Neural cell (in vitro differentiated cells): ENCODE measurements around the gene PIP5K1B. TPM values are rescaled to one million over a fixed set of nuclear protein-coding genes. Genes with fewer than 3 reads are reported as not detected.

Experiments
- H2AFZ ChIP-seq: fragments of 200-600, 300-800 bp; sonication (generic), shearing (Covaris generic); 2 replicates; pipeline ENCODE4 v1.6.0; 2014; ENCODE audit warnings: low read depth, mild to moderate bottlenecking, antibody characterized with exemption, low read length, moderate library complexity
- H3F3A ChIP-seq: fragments of 200-600 bp; shearing (Covaris generic); 2 replicates; pipeline ENCODE4 v1.6.1; 2016; ENCODE audit warnings: mild to moderate bottlenecking, moderate library complexity, mixed read lengths, antibody characterized with exemption, low read length; ENCODE audit not compliant: insufficient read depth, poor library complexity, severe bottlenecking
- H3K27ac ChIP-seq: fragments of 200-600, 300-800 bp; sonication (generic), shearing (Covaris generic); 2 replicates; pipeline ENCODE4 v1.5.1; 2014; ENCODE audit warnings: mild to moderate bottlenecking, low read length, moderate library complexity
- H3K27me3 ChIP-seq: fragments of 300-800, 200-600 bp; sonication (generic), shearing (Covaris generic); 2 replicates; pipeline ENCODE4 v1.6.0; 2014; ENCODE audit warnings: mild to moderate bottlenecking, low read depth, low read length, moderate library complexity; ENCODE audit not compliant: insufficient read depth
- H3K36me3 ChIP-seq: fragments of 300-800, 200-600 bp; sonication (generic), shearing (Covaris generic); 2 replicates; pipeline ENCODE4 v1.5.1; 2014; ENCODE audit warnings: mild to moderate bottlenecking, antibody characterized with exemption, low read length, moderate library complexity; ENCODE audit not compliant: insufficient read depth
- H3K4me2 ChIP-seq: fragments of 300-800, 200-600 bp; sonication (generic), shearing (Covaris generic); 2 replicates; pipeline ENCODE4 v1.6.0; 2014; ENCODE audit warnings: mild to moderate bottlenecking, low read length
- H3K4me3 ChIP-seq: fragments of 300-800, 200-600 bp; sonication (generic), shearing (Covaris generic); 2 replicates; pipeline ENCODE4 v1.5.1; 2014; ENCODE audit warnings: mild to moderate bottlenecking, low read length, moderate library complexity
- H3K79me2 ChIP-seq: fragments of 200-600 bp; shearing (Covaris generic); replicated peaks from 2 replicates; pipeline ENCODE4 v1.6.0; 2014; ENCODE audit warnings: mild to moderate bottlenecking, low read length, moderate library complexity; ENCODE audit not compliant: insufficient read depth
- H3K9ac ChIP-seq: fragments of 300-800, 200-600 bp; sonication (generic), shearing (Covaris generic); 2 replicates; pipeline ENCODE4 v1.6.1; 2016; ENCODE audit warnings: mild to moderate bottlenecking, low read length, mixed read lengths
- H3K9me2 ChIP-seq: fragments of 200-600 bp; shearing (Covaris generic); 2 replicates; pipeline ENCODE4 v1.6.1; 2016; ENCODE audit warnings: mild to moderate bottlenecking, low read length, mixed read lengths; ENCODE audit not compliant: insufficient read depth
- H3K9me3 ChIP-seq: fragments of 200-600, 300-800 bp; sonication (generic), shearing (Covaris generic); 2 replicates; pipeline ENCODE4 v1.6.1; 2016; ENCODE audit warnings: mild to moderate bottlenecking, mixed run types, low read length, moderate library complexity, mixed read lengths
- H4K20me1 ChIP-seq: fragments of 200-600 bp; shearing (Covaris generic); 2 replicates; pipeline ENCODE4 v1.6.1; 2016; ENCODE audit warnings: mild to moderate bottlenecking, mixed run types; ENCODE audit not compliant: insufficient read depth
- EP300 ChIP-seq: fragments of 450-650 bp; conservative IDR thresholded peaks from 2 replicates; pipeline ENCODE4 v1.6.1; 2014; ENCODE audit warnings: antibody characterized with exemption, mild to moderate bottlenecking, moderate library complexity; ENCODE audit not compliant: poor library complexity, severe bottlenecking
- EZH2 ChIP-seq: fragments of 200-600, 300-800 bp; shearing (Covaris generic), sonication (generic); IDR thresholded peaks from 2 replicates; pipeline ENCODE4 v1.6.1; 2014; ENCODE audit warnings: antibody characterized with exemption, low read length, borderline replicate concordance, mild to moderate bottlenecking; ENCODE audit not compliant: insufficient read depth, poor library complexity, severe bottlenecking
- MXI1 ChIP-seq: fragments of 450-650 bp; conservative IDR thresholded peaks from 2 replicates; pipeline ENCODE4 v1.6.1; 2014; ENCODE audit warnings: antibody characterized with exemption, mild to moderate bottlenecking; ENCODE audit not compliant: poor library complexity, severe bottlenecking
- POLR2AphosphoS5 ChIP-seq: IDR thresholded peaks from 2 replicates; pipeline ENCODE4 v1.6.1; 2012
- RAD21 ChIP-seq: fragments of 450-650 bp; conservative IDR thresholded peaks from 2 replicates; pipeline ENCODE4 v1.6.1; 2014; ENCODE audit warnings: antibody characterized with exemption, mild to moderate bottlenecking, moderate library complexity
- SMC3 ChIP-seq: fragments of 450-650 bp; conservative IDR thresholded peaks from 2 replicates; pipeline ENCODE4 v1.6.1; 2014; ENCODE audit warnings: antibody characterized with exemption, mild to moderate bottlenecking, moderate library complexity; ENCODE audit not compliant: poor library complexity
- TAF1 ChIP-seq: IDR thresholded peaks from 2 replicates; pipeline ENCODE4 v1.6.1; 2012; ENCODE audit warnings: low read depth
- polyA plus RNA-seq: library from polyadenylated mRNA; depleted of rRNA; stranded (reverse); fragments of >200 nt; gene quantifications from 2 replicates; pipeline ENCODE4 v1.2.3, GENCODE V29; 2014
- TF ChIP-seq, protein P1 (sequence below): fragments of 450-650 bp; IDR thresholded peaks from 2 replicates; pipeline ENCODE4 v1.5.1; 2014; ENCODE audit warnings: antibody characterized with exemption, mild to moderate bottlenecking, moderate library complexity; ENCODE audit not compliant: poor library complexity, severe bottlenecking
- TF ChIP-seq, protein P2 (sequence below): IDR thresholded peaks from 2 replicates; pipeline ENCODE4 v1.6.1; 2012; ENCODE audit warnings: borderline replicate concordance

Gene PIP5K1B
- polyA plus RNA-seq, 1 donor from 2014 or later, result 1.5 TPM

- Histone ChIP-seq H3K27me3 (no peaks in the 10 kb centered on the region), H3K79me2 (no peaks in the 10 kb centered on the region), H2AFZ (no peak overlapping the region), H3K9me3 (no peaks in the 10 kb centered on the region), H3K27ac (no peak overlapping the region), H3K9me2 (no peaks in the 10 kb centered on the region), H3K36me3 (no peaks in the 10 kb centered on the region), H3F3A (no peaks in the 10 kb centered on the region), H3K9ac (no peak overlapping the region), H4K20me1 (no peaks in the 10 kb centered on the region), H3K4me3 (no peak overlapping the region), H3K4me2 (no peak overlapping the region)
- TF ChIP-seq EP300 (no peak), TAF1 (no peak), EZH2 (no peak), SMC3 (no peak), POLR2AphosphoS5 (no peak)
- TF ChIP-seq, protein P1, sequence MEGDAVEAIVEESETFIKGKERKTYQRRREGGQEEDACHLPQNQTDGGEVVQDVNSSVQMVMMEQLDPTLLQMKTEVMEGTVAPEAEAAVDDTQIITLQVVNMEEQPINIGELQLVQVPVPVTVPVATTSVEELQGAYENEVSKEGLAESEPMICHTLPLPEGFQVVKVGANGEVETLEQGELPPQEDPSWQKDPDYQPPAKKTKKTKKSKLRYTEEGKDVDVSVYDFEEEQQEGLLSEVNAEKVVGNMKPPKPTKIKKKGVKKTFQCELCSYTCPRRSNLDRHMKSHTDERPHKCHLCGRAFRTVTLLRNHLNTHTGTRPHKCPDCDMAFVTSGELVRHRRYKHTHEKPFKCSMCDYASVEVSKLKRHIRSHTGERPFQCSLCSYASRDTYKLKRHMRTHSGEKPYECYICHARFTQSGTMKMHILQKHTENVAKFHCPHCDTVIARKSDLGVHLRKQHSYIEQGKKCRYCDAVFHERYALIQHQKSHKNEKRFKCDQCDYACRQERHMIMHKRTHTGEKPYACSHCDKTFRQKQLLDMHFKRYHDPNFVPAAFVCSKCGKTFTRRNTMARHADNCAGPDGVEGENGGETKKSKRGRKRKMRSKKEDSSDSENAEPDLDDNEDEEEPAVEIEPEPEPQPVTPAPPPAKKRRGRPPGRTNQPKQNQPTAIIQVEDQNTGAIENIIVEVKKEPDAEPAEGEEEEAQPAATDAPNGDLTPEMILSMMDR, result no peak
- TF ChIP-seq, protein P2, sequence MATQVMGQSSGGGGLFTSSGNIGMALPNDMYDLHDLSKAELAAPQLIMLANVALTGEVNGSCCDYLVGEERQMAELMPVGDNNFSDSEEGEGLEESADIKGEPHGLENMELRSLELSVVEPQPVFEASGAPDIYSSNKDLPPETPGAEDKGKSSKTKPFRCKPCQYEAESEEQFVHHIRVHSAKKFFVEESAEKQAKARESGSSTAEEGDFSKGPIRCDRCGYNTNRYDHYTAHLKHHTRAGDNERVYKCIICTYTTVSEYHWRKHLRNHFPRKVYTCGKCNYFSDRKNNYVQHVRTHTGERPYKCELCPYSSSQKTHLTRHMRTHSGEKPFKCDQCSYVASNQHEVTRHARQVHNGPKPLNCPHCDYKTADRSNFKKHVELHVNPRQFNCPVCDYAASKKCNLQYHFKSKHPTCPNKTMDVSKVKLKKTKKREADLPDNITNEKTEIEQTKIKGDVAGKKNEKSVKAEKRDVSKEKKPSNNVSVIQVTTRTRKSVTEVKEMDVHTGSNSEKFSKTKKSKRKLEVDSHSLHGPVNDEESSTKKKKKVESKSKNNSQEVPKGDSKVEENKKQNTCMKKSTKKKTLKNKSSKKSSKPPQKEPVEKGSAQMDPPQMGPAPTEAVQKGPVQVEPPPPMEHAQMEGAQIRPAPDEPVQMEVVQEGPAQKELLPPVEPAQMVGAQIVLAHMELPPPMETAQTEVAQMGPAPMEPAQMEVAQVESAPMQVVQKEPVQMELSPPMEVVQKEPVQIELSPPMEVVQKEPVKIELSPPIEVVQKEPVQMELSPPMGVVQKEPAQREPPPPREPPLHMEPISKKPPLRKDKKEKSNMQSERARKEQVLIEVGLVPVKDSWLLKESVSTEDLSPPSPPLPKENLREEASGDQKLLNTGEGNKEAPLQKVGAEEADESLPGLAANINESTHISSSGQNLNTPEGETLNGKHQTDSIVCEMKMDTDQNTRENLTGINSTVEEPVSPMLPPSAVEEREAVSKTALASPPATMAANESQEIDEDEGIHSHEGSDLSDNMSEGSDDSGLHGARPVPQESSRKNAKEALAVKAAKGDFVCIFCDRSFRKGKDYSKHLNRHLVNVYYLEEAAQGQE, result no peak
Observed at GRCh38 chr9:68871236-68871635, 166.2 kb downstream of the PIP5K1B start.

DNA sequence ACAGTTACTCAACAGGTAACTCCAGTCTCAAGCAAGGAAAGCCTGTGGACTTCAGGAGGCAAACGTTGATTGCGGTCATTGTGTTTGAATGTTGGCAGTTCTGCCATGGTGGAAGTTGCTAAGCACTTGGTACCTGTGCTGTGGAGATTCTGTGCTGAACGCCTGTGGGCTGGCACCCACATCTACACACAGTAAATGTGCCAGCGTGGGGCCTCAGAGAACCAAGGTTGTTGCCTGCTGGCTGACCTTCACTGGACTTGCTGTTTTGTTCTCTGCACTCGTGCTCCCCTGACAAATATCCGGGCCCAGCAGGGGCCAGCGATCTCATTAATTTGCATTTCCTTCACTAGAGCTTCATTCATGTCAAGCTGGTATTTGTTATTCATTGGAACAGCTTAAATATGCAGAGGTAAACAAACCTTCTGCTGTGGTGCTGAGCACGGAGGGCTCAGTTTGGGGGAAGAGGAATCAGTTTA lies 167.0 kb downstream of the PIP5K1B start:
- Histone ChIP-seq H3K79me2 (no peaks in the 10 kb centered on the region), H3K27ac (no peak overlapping the region), H3K9me3 (no peaks in the 10 kb centered on the region), H3K27me3 (no peaks in the 10 kb centered on the region), H3K4me2 (no peak overlapping the region), H3F3A (no peaks in the 10 kb centered on the region), H3K9me2 (no peaks in the 10 kb centered on the region), H3K4me3 (no peak overlapping the region), H3K36me3 (no peaks in the 10 kb centered on the region), H3K9ac (no peak overlapping the region), H4K20me1 (no peaks in the 10 kb centered on the region), H2AFZ (no peak overlapping the region)
- TF ChIP-seq TAF1, result no peak
- TF ChIP-seq MXI1, result no peak
- TF ChIP-seq, protein P2, result no peak
- no peak for TF ChIP-seq RAD21
- TF ChIP-seq, protein P1, result no peak
- no peak for TF ChIP-seq SMC3
- TF ChIP-seq EZH2, result no peak
- no peak for TF ChIP-seq EP300
- TF ChIP-seq POLR2AphosphoS5, result no peak
